HCT116 (cell line): Measurements from ENCODE around the gene BSN. TPM values are rescaled to one million over a fixed set of nuclear protein-coding genes. Genes with fewer than 3 reads are reported as not detected.

Experiments used
- ATAC-seq: fragments of 200-7000 bp; cut with Tn5 transposase; 2 replicates; pipeline ENCODE4 v1.9.1; 2020; ENCODE audit warnings: mild to moderate bottlenecking, moderate library complexity
- BruUV-seq: library from RNA; stranded (reverse); fragments of 400-500 nt; replicated peaks from 2 replicates; lab custom pipeline; 2021; lab: Mats Ljungman, UMichigan
- CTCF ChIA-PET: fragments of 300-600 bp; sonication (Branson Sonifier 250); formaldehyde crosslinking; loops from one replicate; lab custom pipeline; 2021; ENCODE audit warnings: antibody characterized with exemption; lab: Charles Lee
- POLR2A ChIA-PET: fragments of 300-600, 350-600 bp; sonication (Branson Sonifier 250); formaldehyde crosslinking; loops from one replicate; lab custom pipeline; 2021; ENCODE audit warnings: antibody characterized with exemption; lab: Charles Lee
- RAD21 ChIA-PET, 2 experiments: fragments of 300-600 bp; sonication (Branson Sonifier 250); formaldehyde crosslinking; loops; one replicate each; lab custom pipeline; 2023; ENCODE audit warnings: low total read pairs in 2 of 2; ENCODE audit not compliant: uncharacterized antibody in 2 of 2, unreplicated experiment in 2 of 2, low non-redundant PET in 1 of 2; lab: Charles Lee
- DNase-seq: peaks from one replicate; pipeline ENCODE4 v3.0.0-alpha.2; 2010; ENCODE audit warnings: low read depth, low spot score
- H2AFZ ChIP-seq: fragments of 200-600 bp; shearing (Covaris generic), sonication (generic); 2 replicates; pipeline ENCODE4 v1.6.1; 2017; ENCODE audit warnings: low read depth, mixed run types, mixed read lengths, antibody characterized with exemption, low read length; ENCODE audit not compliant: poor library complexity, severe bottlenecking
- H3K27ac ChIP-seq: 2 replicates; pipeline ENCODE4 v1.5.1; 2012; ENCODE audit warnings: low read depth, low read length
- H3K27me3 ChIP-seq: fragments of 200-600 bp; sonication (generic); 2 replicates; pipeline ENCODE4 v1.6.1; 2016; ENCODE audit warnings: mixed run types, low read length, mixed read lengths; ENCODE audit not compliant: insufficient read depth
- H3K36me3 ChIP-seq, 2 experiments: fragments of 200-500 bp in 1 of 2; fragments of 200-600 bp in 1 of 2; sonication (Bioruptor generic) in 1 of 2; sonication (generic) in 1 of 2; 2 replicates each; pipeline versions ENCODE4 v1.5.1 to v1.6.1; 2014 to 2016; ENCODE audit warnings: low read length in 2 of 2, inconsistent platforms in 1 of 2, mixed read lengths in 1 of 2, mixed run types in 1 of 2; ENCODE audit not compliant: insufficient read depth in 2 of 2, control insufficient read depth in 1 of 2
- H3K4me1 ChIP-seq, 2 experiments: fragments of 200-600 bp in 1 of 2; sonication (generic) in 1 of 2; 2 replicates each; pipeline versions ENCODE4 v1.5.1 to v1.6.1; 2012 to 2017; ENCODE audit warnings: low read length in 2 of 2, inconsistent platforms in 1 of 2, mild to moderate bottlenecking in 1 of 2, mixed read lengths in 1 of 2, mixed run types in 1 of 2, moderate library complexity in 1 of 2; ENCODE audit not compliant: insufficient read depth in 2 of 2, control insufficient read depth in 1 of 2
- H3K4me2 ChIP-seq: fragments of 200-600 bp; sonication (generic); 2 replicates; pipeline ENCODE4 v1.6.1; 2017; ENCODE audit warnings: mixed run types, low read length, mixed read lengths
- H3K4me3 ChIP-seq, 2 experiments: fragments of 200-600 bp in 1 of 2; sonication (generic) in 1 of 2; replicated peaks in 1 of 2; 2 replicates each; pipeline ENCODE4 v1.5.1; 2011 to 2016; ENCODE audit warnings: low read length in 2 of 2, control low read depth in 1 of 2, low read depth in 1 of 2, mild to moderate bottlenecking in 1 of 2, mixed read lengths in 1 of 2, mixed run types in 1 of 2
- H3K79me2 ChIP-seq: fragments of 200-600 bp; sonication (generic); 2 replicates; pipeline ENCODE4 v1.6.1; 2017; ENCODE audit warnings: mild to moderate bottlenecking, mixed run types, low read length, moderate library complexity, mixed read lengths; ENCODE audit not compliant: insufficient read depth
- H3K9ac ChIP-seq: fragments of 200-600 bp; sonication (generic); 2 replicates; pipeline ENCODE4 v1.6.1; 2016; ENCODE audit warnings: low read length, mixed read lengths
- H3K9me2 ChIP-seq: fragments of 200-600 bp; sonication (generic), shearing (Covaris generic); 2 replicates; pipeline ENCODE4 v1.6.1; 2017; ENCODE audit warnings: mixed run types, mild to moderate bottlenecking, moderate library complexity; ENCODE audit not compliant: insufficient read depth
- H3K9me3 ChIP-seq, 2 experiments: fragments of 200-500 bp in 1 of 2; fragments of 200-600 bp in 1 of 2; sonication (Bioruptor generic) in 1 of 2; sonication (generic) in 1 of 2; 2 replicates each; pipeline ENCODE4 v1.6.1; 2014 to 2017; ENCODE audit warnings: low read length in 2 of 2, mixed read lengths in 2 of 2, inconsistent platforms in 1 of 2, low read depth in 1 of 2, mild to moderate bottlenecking in 1 of 2, mixed run types in 1 of 2, moderate library complexity in 1 of 2; ENCODE audit not compliant: control insufficient read depth in 1 of 2, insufficient read depth in 1 of 2
- H4K20me1 ChIP-seq: fragments of 200-600 bp; sonication (generic), shearing (Covaris generic); 2 replicates; pipeline ENCODE4 v1.6.1; 2017; ENCODE audit warnings: mixed run types, mild to moderate bottlenecking, moderate library complexity; ENCODE audit not compliant: insufficient read depth
- CEBPB ChIP-seq: IDR thresholded peaks from 2 replicates; pipeline ENCODE4 v1.6.1; 2012; ENCODE audit warnings: low read depth
- EGR1 ChIP-seq: IDR thresholded peaks from 2 replicates; pipeline ENCODE4 v1.6.1; 2012; ENCODE audit warnings: low read depth
- EZH2phosphoT487 ChIP-seq: fragments of 200-600 bp; IDR thresholded peaks from 2 replicates; pipeline ENCODE4 v1.6.1; 2018; ENCODE audit warnings: antibody characterized with exemption, borderline replicate concordance
- JUND ChIP-seq: IDR thresholded peaks from 2 replicates; pipeline ENCODE4 v1.6.1; 2012
- POLR2A ChIP-seq: IDR thresholded peaks from 2 replicates; pipeline ENCODE4 v1.7.0; 2011; ENCODE audit warnings: borderline replicate concordance; ENCODE audit not compliant: insufficient read depth, insufficient read length; ENCODE audit errors: extremely low read depth
- POLR2AphosphoS5 ChIP-seq: IDR thresholded peaks from 2 replicates; pipeline ENCODE4 v1.6.1; 2011; ENCODE audit warnings: mild to moderate bottlenecking, low read depth, low read length, moderate library complexity
- SRF ChIP-seq: IDR thresholded peaks from 2 replicates; pipeline ENCODE4 v1.6.1; 2012; ENCODE audit warnings: low read depth
- ZFX ChIP-seq: fragments of 450-650 bp; IDR thresholded peaks from 2 replicates; pipeline ENCODE4 v1.6.1; 2017
- intact Hi-C: fragments of 100-400 bp; cut with micrococcal nuclease; formaldehyde crosslinking; loops from 2 replicates; pipeline ENCODE4 v1.10.0; 2022
- total RNA-seq: library from RNA; stranded (reverse); gene quantifications from one replicate; pipeline ENCODE4 v1.2.1, GENCODE V29; 2021; ENCODE audit not compliant: unreplicated experiment
- TF ChIP-seq, protein P1 (sequence below), 3 experiments: fragments of 200-600 bp in 1 of 3; sonication (generic) in 1 of 3; IDR thresholded peaks in 2 of 3; conservative IDR thresholded peaks in 1 of 3; 2 replicates each; pipeline ENCODE4 v1.5.1; 2012 to 2017; ENCODE audit warnings: low read depth in 2 of 3, low read length in 2 of 3, antibody characterized with exemption in 1 of 3, borderline replicate concordance in 1 of 3, control low read depth in 1 of 3, mild to moderate bottlenecking in 1 of 3, mixed read lengths in 1 of 3, mixed run types in 1 of 3, moderate library complexity in 1 of 3; ENCODE audit not compliant: insufficient read depth in 1 of 3
- TF ChIP-seq, protein P2 (sequence below): IDR thresholded peaks from 2 replicates; pipeline ENCODE4 v1.6.1; 2012
- TF ChIP-seq, protein P3 (sequence below): IDR thresholded peaks from 2 replicates; pipeline ENCODE4 v1.6.1; 2011; ENCODE audit warnings: mild to moderate bottlenecking, low read length, moderate library complexity; ENCODE audit not compliant: insufficient replicate concordance; ENCODE audit errors: extremely low read depth

The BSN gene
- total RNA-seq, 1 experiment from 2014 or later = 1.5 TPM

DNA sequence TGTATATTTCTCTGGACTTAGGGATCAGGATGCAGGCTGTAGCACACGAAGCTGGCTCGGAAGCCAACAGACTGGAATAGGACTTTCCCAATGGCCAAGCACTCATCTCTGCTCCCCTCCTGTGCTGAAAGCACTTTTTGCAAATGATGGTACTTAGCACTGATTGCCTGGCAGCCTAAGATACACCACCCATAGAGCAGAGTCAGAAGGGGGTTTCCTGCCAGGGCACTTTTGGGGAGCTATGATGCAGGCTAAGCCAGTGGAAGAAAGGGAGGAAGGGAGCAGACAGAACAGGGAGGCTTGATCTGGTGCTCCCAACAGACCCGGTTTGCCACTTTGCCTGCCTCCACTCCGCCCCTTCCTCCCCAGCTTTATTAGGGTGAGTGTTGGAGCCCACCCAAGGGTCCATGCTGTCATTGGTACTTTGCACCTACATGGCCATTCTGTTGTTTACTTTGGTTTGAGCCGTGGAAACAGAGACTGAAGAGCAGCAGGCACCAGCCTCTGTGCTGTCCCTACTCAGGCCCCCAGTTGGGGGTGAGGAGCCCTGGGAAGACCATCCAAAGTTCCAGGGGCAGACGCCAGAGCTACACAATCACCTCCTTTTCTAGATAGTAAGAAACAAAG lies 15.9 kb downstream of the BSN start:
- intact Hi-C loops = no loop called here
- BruUV-seq = no TSS peak
- TF ChIP-seq POLR2A (no peak), CEBPB (no peak), EZH2phosphoT487 (no peak), SRF (no peak), POLR2AphosphoS5 (no peak), EGR1 (no peak), JUND (no peak), ZFX (no peak)
- TF ChIP-seq, protein P1, sequence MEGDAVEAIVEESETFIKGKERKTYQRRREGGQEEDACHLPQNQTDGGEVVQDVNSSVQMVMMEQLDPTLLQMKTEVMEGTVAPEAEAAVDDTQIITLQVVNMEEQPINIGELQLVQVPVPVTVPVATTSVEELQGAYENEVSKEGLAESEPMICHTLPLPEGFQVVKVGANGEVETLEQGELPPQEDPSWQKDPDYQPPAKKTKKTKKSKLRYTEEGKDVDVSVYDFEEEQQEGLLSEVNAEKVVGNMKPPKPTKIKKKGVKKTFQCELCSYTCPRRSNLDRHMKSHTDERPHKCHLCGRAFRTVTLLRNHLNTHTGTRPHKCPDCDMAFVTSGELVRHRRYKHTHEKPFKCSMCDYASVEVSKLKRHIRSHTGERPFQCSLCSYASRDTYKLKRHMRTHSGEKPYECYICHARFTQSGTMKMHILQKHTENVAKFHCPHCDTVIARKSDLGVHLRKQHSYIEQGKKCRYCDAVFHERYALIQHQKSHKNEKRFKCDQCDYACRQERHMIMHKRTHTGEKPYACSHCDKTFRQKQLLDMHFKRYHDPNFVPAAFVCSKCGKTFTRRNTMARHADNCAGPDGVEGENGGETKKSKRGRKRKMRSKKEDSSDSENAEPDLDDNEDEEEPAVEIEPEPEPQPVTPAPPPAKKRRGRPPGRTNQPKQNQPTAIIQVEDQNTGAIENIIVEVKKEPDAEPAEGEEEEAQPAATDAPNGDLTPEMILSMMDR (IDR thresholded peaks at IDR 0.05 in 2 of 3, conservative IDR thresholded peaks at IDR 0.05 in 1 of 3; ENCODE audit: borderline replicate concordance in 1 of 3, insufficient read depth in 1 of 3, low read depth in 2 of 3, low read length in 2 of 3) = no peak
- TF ChIP-seq, protein P2, sequence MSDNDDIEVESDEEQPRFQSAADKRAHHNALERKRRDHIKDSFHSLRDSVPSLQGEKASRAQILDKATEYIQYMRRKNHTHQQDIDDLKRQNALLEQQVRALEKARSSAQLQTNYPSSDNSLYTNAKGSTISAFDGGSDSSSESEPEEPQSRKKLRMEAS = no peak
- TF ChIP-seq, protein P3, sequence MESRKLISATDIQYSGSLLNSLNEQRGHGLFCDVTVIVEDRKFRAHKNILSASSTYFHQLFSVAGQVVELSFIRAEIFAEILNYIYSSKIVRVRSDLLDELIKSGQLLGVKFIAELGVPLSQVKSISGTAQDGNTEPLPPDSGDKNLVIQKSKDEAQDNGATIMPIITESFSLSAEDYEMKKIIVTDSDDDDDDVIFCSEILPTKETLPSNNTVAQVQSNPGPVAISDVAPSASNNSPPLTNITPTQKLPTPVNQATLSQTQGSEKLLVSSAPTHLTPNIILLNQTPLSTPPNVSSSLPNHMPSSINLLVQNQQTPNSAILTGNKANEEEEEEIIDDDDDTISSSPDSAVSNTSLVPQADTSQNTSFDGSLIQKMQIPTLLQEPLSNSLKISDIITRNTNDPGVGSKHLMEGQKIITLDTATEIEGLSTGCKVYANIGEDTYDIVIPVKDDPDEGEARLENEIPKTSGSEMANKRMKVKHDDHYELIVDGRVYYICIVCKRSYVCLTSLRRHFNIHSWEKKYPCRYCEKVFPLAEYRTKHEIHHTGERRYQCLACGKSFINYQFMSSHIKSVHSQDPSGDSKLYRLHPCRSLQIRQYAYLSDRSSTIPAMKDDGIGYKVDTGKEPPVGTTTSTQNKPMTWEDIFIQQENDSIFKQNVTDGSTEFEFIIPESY = no peak
- Histone ChIP-seq H2AFZ (no peak overlapping the region), H3K27ac (no peak overlapping the region), H3K4me1 (peaks cover 0 to 4% of the 10 kb centered on the region in 2 experiments; a peak in 1 of 4 replicates), H4K20me1 (no peaks in the 10 kb centered on the region), H3K9ac (no peak overlapping the region), H3K36me3 (no peaks in the 10 kb centered on the region), H3K9me3 (no peaks in the 10 kb centered on the region), H3K9me2 (no peaks in the 10 kb centered on the region), H3K79me2 (no peaks in the 10 kb centered on the region), H3K4me2 (no peak overlapping the region), H3K4me3 (no peak overlapping the region), H3K27me3 (no peaks in the 10 kb centered on the region)
- ChIA-PET POLR2A (no interaction called here), RAD21 (no interaction called here), CTCF (no interaction called here)
- ATAC-seq = no peak
- no peak for DNase-seq
